GM23248 (cell line): ENCODE measurements around the gene BIK.

Experiments used
- EZH2 ChIP-seq: fragments of 200-600 bp; sonication (generic); IDR thresholded peaks from 2 replicates; pipeline ENCODE4 v1.6.1; 2018; ENCODE audit warnings: antibody characterized with exemption, mild to moderate bottlenecking; ENCODE audit not compliant: insufficient read depth, poor library complexity, severe bottlenecking
- EZH2phosphoT487 ChIP-seq: fragments of 200-600 bp; sonication (generic); IDR thresholded peaks from 2 replicates; pipeline ENCODE4 v1.6.1; 2018; ENCODE audit warnings: antibody characterized with exemption, moderate library complexity, mild to moderate bottlenecking, low read depth; ENCODE audit not compliant: insufficient read depth

DNA sequence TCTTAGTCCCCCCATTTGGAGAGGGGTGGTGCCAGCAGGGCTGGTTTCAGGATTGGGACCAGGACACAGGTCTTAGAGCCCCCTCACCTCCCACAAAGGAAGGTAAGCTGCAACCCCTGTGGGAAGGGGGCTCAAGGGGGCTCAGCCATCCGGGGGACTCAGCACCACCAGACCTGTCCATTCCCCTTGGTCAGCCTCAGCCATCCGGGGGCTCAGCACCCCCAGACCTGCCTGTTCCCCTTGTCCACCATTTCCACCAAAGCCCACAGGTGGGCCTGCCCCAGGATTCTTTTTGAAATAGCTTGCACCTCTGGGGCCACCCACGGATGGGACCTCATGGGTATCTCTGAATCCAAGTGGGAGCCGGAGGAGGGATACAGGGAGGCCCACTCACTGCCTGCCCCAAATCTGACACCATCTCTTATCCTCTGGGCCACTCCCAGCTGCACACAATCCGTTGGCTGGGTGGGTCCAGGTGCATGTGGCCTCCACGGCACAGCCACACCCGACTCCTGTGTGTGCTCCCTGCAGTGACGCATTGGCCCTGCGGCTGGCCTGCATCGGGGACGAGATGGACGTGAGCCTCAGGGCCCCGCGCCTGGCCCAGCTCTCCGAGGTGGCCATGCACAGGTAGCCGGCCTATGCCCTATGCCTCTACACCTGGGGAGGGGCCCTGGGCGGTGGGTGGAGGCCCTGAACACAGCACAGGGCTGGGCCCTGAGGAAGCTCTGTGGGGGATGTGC is 16.8 kb downstream of the BIK start:
- no peak for TF ChIP-seq EZH2
- no peak for TF ChIP-seq EZH2phosphoT487
